Gastrocnemius medialis (tissue), 4 donors: ENCODE measurements around the gene NUCKS1.

Experiments used
- CTCF ChIP-seq, 5 experiments: fragments of 450-650 bp in 3 of 5; fragments of 200-600 bp in 2 of 5; sonication (generic) in 2 of 5; IDR thresholded peaks in 4 of 5; conservative IDR thresholded peaks in 1 of 5; 1 replicate in 4 of 5; 2 replicates in 1 of 5; pipeline ENCODE4 v1.5.1; 2016 to 2019; ENCODE audit warnings: antibody characterized with exemption in 5 of 5, mild to moderate bottlenecking in 3 of 5, moderate library complexity in 3 of 5
- POLR2A ChIP-seq, 2 donors: fragments of 450-650 bp; IDR thresholded peaks; one replicate each; pipeline ENCODE4 v1.6.1; 2017; ENCODE audit warnings: antibody characterized with exemption in 2 of 2, mild to moderate bottlenecking in 2 of 2, moderate library complexity in 2 of 2

- TF ChIP-seq CTCF (IDR thresholded peaks at IDR 0.05 in 4 of 5, conservative IDR thresholded peaks at IDR 0.05 in 1 of 5) (no peak), POLR2A (IDR thresholded peaks at IDR 0.05) (no peak)
Observed at GRCh38 chr1:205714906-205715246, 35.1 kb downstream of the NUCKS1 start.
